Airway epithelial cell (primary cell): ENCODE results near the gene OR4D1. TPM values are rescaled to one million over a fixed set of nuclear protein-coding genes. Genes with fewer than 3 reads are reported as not detected.

Experiments used
- total RNA-seq: library from RNA; depleted of rRNA; stranded (reverse); fragments of >200 nt; gene quantifications from 2 replicates; pipeline ENCODE4 v1.2.3, GENCODE V29; 2015

The OR4D1 gene
- not detected in 2 replicates for total RNA-seq

DNA sequence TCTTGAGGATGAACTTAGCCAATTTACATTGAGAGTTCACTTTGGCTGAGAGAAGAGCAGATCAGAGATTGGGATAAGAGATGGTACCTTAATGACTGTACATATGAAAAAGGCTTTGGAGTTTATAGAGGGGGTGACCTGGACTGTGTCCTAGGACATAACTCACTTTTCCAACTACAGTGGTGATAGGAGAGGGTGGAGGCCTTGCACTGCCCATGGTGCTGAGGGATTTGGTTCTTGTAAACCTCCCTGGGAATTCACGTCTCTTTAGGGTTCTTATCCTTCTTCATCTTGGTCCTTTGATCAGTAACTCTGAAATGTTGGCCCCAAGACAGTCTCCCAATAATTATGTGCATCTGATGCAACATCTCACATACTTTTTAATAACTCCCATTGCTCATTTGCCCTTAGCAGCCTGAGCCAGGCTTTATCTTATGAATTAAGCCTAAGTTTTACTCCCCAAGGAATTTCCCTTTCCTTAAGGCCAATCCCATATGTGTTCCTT lies at the start of gene OR4D1:
Gene OR4D1 (plus strand): TSS at position 455 of the 505 bp plus-strand sequence. CDS start 6,770 bp downstream, outside the sequence.

DNA sequence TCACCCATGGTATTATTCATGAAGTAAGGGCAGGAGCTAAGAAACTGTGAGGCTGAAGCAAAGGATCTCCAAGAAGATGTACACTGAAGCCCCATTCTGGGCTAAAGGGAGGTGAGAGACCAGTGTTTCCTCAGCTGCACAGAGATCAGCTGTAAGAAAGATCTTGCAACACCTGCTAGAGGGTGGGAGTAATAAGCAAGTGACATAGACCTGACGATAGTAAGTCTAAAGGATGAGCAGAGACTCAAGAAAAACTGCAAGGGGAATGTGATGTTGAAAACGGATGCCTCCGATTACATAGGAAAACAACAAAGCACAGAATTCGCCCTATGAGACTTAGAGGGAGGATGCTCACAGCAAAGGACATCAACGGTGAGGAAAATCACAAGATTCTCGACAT lies 18.5 kb downstream of the OR4D1 start, which contains the start of gene OR4D2:
Gene OR4D2 (plus strand): TSS at position 301 of the 400 bp plus-strand sequence. CDS start 2,674 bp downstream, outside the sequence.

DNA sequence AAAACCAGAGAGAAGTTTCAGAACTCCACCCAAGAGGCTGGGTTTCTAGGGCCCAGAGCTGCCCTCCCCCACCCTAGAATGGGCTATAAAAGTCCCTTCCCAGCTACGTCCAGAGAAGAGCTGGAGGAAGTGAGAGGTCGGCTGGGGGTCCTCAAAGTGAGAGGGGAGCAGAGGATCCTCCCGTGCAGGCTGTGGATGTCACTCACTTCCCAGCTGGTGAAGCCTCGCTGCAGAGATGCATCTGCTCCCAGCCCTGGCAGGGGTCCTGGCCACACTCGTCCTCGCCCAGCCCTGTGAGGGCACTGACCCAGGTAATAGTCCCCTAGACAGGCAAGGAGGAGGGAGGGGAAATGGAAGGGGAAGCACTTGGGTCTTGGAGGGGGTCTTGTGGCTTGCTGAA lies 44.4 kb downstream of the OR4D1 start, which contains the start of gene EPX:
Gene EPX (plus strand): TSS at position 115 of the 400 bp plus-strand sequence. CDS start 121 bp downstream, at position 236.

Other genes with a start within 250 kb of the OR4D1 start
- gene CUEDC1, start 193.0 kb upstream of the OR4D1 start, total RNA-seq = 13.2 and 15.1 TPM in 2 replicates
- 12.9 and 32.0 TPM in 2 replicates for gene VEZF1, start 160.1 kb upstream of the OR4D1 start, total RNA-seq
- 168 and 169 TPM in 2 replicates for gene SRSF1, start 141.1 kb upstream of the OR4D1 start, total RNA-seq
- gene DYNLL2, start 65.0 kb upstream of the OR4D1 start, total RNA-seq = 11.3 and 18.9 TPM in 2 replicates
- not detected in 2 replicates for gene OR4D2, start 18.6 kb downstream of the OR4D1 start, total RNA-seq
- gene EPX, start 44.3 kb downstream of the OR4D1 start, total RNA-seq = not detected in 2 replicates
- 11.8 TPM in 2 replicates for gene MKS1, start 70.9 kb downstream of the OR4D1 start, total RNA-seq
- gene LPO, start 90.2 kb downstream of the OR4D1 start, total RNA-seq = not detected in 2 replicates
- not detected in 2 replicates for gene MPO, start 132.6 kb downstream of the OR4D1 start, total RNA-seq
- 0.21 TPM in 1 of 2 replicates, not detected in the other for gene TSPOAP1, start 180.4 kb downstream of the OR4D1 start, total RNA-seq
- gene SUPT4H1, start 203.8 kb downstream of the OR4D1 start, total RNA-seq = 36.9 and 39.4 TPM in 2 replicates